Mesodermal cell (in vitro differentiated cells): Measurements from ENCODE around the gene MACROH2A1.

Experiments used
- H3K27ac ChIP-seq: 2 replicates; pipeline ENCODE4 v1.7.0; 2013; ENCODE audit warnings: mild to moderate bottlenecking, low read depth, low read length, moderate library complexity; ENCODE audit not compliant: severe bottlenecking
- H3K36me3 ChIP-seq: 2 replicates; pipeline ENCODE4 v1.7.1; 2013; ENCODE audit warnings: mild to moderate bottlenecking, low read length, moderate library complexity; ENCODE audit not compliant: control insufficient read depth, insufficient read depth
- H3K4me1 ChIP-seq: one replicate; pipeline ENCODE4 v1.7.1; 2013; ENCODE audit warnings: mild to moderate bottlenecking, low read length; ENCODE audit not compliant: insufficient read depth, control insufficient read depth, poor library complexity, severe bottlenecking
- H3K4me3 ChIP-seq: 2 replicates; pipeline ENCODE4 v1.7.0; 2013; ENCODE audit warnings: low read length, control low read depth, mild to moderate bottlenecking; ENCODE audit not compliant: insufficient read depth, poor library complexity, severe bottlenecking; ENCODE audit errors: extremely low read depth
- H3K9me3 ChIP-seq: 2 replicates; pipeline ENCODE4 v1.7.1; 2013; ENCODE audit warnings: mild to moderate bottlenecking, low read length, moderate library complexity; ENCODE audit not compliant: control insufficient read depth
- WGBS, 2 experiments: methylation state at CpG; one replicate each; pipeline ENCODE4 v1.1.5; 2013; ENCODE audit warnings: missing lambda C conversion rate in 2 of 2; ENCODE audit not compliant: insufficient coverage in 2 of 2; 5-methylcytosine and 5-hydroxymethylcytosine counted together

The MACROH2A1 gene

GRCh38 chr5:135322744-135323143 lies 76.3 kb downstream of the MACROH2A1 start:
- Histone ChIP-seq H3K27ac (no peak overlapping the region), H3K4me1 (no peaks in the 10 kb centered on the region), H3K4me3 (no peak overlapping the region), H3K36me3 (no peaks in the 10 kb centered on the region), H3K9me3 (no peaks in the 10 kb centered on the region)
- WGBS, 2 experiments, result 98% methylated on average over 5 to 7 of the region's 7 CpGs

- WGBS, 2 experiments, result 84 to 89% methylated on average over 3 to 4 of the region's 4 CpGs
- Histone ChIP-seq H3K4me3 (no peak overlapping the region), H3K36me3 (no peaks in the 10 kb centered on the region), H3K4me1 (no peaks in the 10 kb centered on the region), H3K27ac (no peak overlapping the region), H3K9me3 (no peaks in the 10 kb centered on the region)
These were observed 76.8 kb downstream of the MACROH2A1 start for GRCh38 chr5:135322271-135322670.

GRCh38 chr5:135320718-135321484 lies 78.1 kb downstream of the MACROH2A1 start:
- Histone ChIP-seq H3K4me1 (no peaks in the 10 kb centered on the region), H3K4me3 (no peak overlapping the region), H3K9me3 (no peaks in the 10 kb centered on the region), H3K27ac (no peak overlapping the region), H3K36me3 (no peaks in the 10 kb centered on the region)
- 92 to 93% methylated on average over 15 of the region's 15 CpGs for WGBS, 2 experiments

GRCh38 chr5:135319928-135320606 lies 79.0 kb downstream of the MACROH2A1 start:
- Histone ChIP-seq H3K36me3 (no peaks in the 10 kb centered on the region), H3K9me3 (no peaks in the 10 kb centered on the region), H3K27ac (no peak overlapping the region), H3K4me3 (no peak overlapping the region), H3K4me1 (no peaks in the 10 kb centered on the region)
- 80 to 84% methylated on average over 7 of the region's 8 CpGs for WGBS, 2 experiments

GRCh38 chr5:135319458-135319857 lies 79.6 kb downstream of the MACROH2A1 start:
- Histone ChIP-seq H3K4me1 (no peaks in the 10 kb centered on the region), H3K9me3 (no peaks in the 10 kb centered on the region), H3K4me3 (no peak overlapping the region), H3K36me3 (no peaks in the 10 kb centered on the region), H3K27ac (no peak overlapping the region)
- WGBS, 2 experiments, result 85 to 94% methylated on average over 5 of the region's 6 CpGs

- H3K4me1 ChIP-seq, result no peaks in the 10 kb centered on the region
- H3K9me3 ChIP-seq, result no peaks in the 10 kb centered on the region
- 89% methylated on average over 1 of the region's 1 CpG; no CpG with 5 or more reads in 1 of the 2 experiments for WGBS, 2 experiments
- H3K4me3 ChIP-seq, result no peak overlapping the region
- no peaks in the 10 kb centered on the region for H3K36me3 ChIP-seq
- H3K27ac ChIP-seq, result no peak overlapping the region
These were observed 80.1 kb downstream of the MACROH2A1 start for GRCh38 chr5:135318924-135319323.

GRCh38 chr5:135318037-135318436 lies 81.0 kb downstream of the MACROH2A1 start:
- Histone ChIP-seq H3K27ac (no peak overlapping the region), H3K36me3 (no peaks in the 10 kb centered on the region), H3K4me3 (no peak overlapping the region), H3K4me1 (no peaks in the 10 kb centered on the region), H3K9me3 (no peaks in the 10 kb centered on the region)
- 94 to 95% methylated on average over 4 of the region's 4 CpGs for WGBS, 2 experiments

- Histone ChIP-seq H3K4me3 (no peak overlapping the region), H3K27ac (no peak overlapping the region), H3K4me1 (no peaks in the 10 kb centered on the region), H3K36me3 (no peaks in the 10 kb centered on the region), H3K9me3 (no peaks in the 10 kb centered on the region)
- 93% methylated on average over 3 of the region's 4 CpGs; no CpG with 5 or more reads in 1 of the 2 experiments for WGBS, 2 experiments
These were observed 81.7 kb downstream of the MACROH2A1 start for GRCh38 chr5:135317286-135317685.

GRCh38 chr5:135315386-135315785 lies 83.6 kb downstream of the MACROH2A1 start:
- no peaks in the 10 kb centered on the region for H3K36me3 ChIP-seq
- H3K9me3 ChIP-seq, result no peaks in the 10 kb centered on the region
- WGBS, 2 experiments, result 75% methylated on average over 1 of the region's 2 CpGs; no CpG with 5 or more reads in 1 of the 2 experiments
- H3K4me3 ChIP-seq, result no peak overlapping the region
- no peak overlapping the region for H3K27ac ChIP-seq
- no peaks in the 10 kb centered on the region for H3K4me1 ChIP-seq

- no peaks in the 10 kb centered on the region for H3K36me3 ChIP-seq
- peaks cover 14% of the 10 kb centered on the region for H3K4me1 ChIP-seq
- H3K27ac ChIP-seq, result no peak overlapping the region
- no peak overlapping the region for H3K4me3 ChIP-seq
- WGBS, 2 experiments, result 80 to 93% methylated on average over 1 to 2 of the region's 2 CpGs
- H3K9me3 ChIP-seq, result no peaks in the 10 kb centered on the region
These were observed 85.1 kb downstream of the MACROH2A1 start for GRCh38 chr5:135313946-135314345.

- Histone ChIP-seq H3K36me3 (no peaks in the 10 kb centered on the region), H3K4me1 (peaks cover 20% of the 10 kb centered on the region), H3K4me3 (no peak overlapping the region), H3K9me3 (no peaks in the 10 kb centered on the region), H3K27ac (no peak overlapping the region)
- WGBS, 2 experiments, result 92% methylated on average over 2 of the region's 4 CpGs; no CpG with 5 or more reads in 1 of the 2 experiments
These were observed 85.6 kb downstream of the MACROH2A1 start for GRCh38 chr5:135313405-135313804.
